NCI-H1436 treated with DMSO at 0.1 percent for 48 hours (cell line): ENCODE data around the gene TMEM207.
"Not testable (repeated sequence)": the region's sequence is repeated elsewhere in the genome, so short reads cannot be mapped to it uniquely, and the experiment has no call there.

Experiments used
- DNase-seq: peaks from one replicate; lab custom pipeline; 2025; lab: John Stamatoyannopoulos, UW

TMEM207 gene

GRCh38 chr3:190449801-190450200, at the start of gene TMEM207:
Gene TMEM207, minus strand, starts transcription at chr3:190449901. Its CDS starts 92 bp downstream, at chr3:190449809.
- DNase-seq, result no peak

- no peak for DNase-seq
These were observed 49.4 kb upstream of the TMEM207 start for GRCh38 chr3:190499122-190499521.

DNA sequence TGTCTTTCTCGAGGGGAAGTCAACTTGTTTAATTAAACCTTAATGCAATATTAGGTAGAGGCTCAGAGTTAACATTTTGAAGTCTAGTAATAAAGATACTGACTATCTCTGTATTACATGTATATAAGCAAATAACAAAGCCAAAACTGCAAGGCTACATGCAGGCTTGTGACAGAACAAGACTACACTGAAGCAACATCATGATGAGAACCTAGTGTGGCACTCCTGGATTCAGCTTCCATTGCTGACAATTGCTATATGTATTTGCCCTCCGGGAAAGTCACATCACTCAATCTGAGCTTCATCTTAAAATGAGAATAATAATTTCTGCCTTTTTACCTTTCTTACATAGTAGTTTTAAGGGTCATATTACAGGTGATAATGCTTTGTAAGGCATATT, 48.6 kb upstream of the TMEM207 start:
- no peak for DNase-seq

DNA sequence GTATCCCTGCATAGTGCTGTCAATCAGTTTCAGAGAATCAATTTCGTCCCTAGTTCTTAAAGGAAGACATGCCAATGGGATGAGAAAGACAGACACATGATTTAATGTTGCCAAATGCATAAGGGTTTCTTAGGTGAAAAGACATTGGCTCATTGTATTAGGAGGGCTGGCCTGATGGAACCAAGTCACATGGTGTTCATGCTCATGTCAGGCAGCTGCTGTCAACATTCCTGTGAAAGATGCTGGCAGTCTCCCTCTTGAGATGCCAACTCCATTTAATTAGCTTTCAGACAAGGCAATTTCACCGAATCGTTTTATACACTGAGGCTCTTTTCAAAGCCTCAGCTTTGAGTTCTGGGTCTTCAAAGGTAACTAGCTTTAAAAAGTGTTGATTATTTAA, 48.1 kb upstream of the TMEM207 start:
- no peak for DNase-seq

GRCh38 chr3:190496859-190497258, 47.2 kb upstream of the TMEM207 start:
- DNase-seq, result no peak

- no peak for DNase-seq
These were observed 46.1 kb upstream of the TMEM207 start for GRCh38 chr3:190495796-190496195.

- DNase-seq, result no peak
These were observed 45.7 kb upstream of the TMEM207 start for GRCh38 chr3:190495354-190495753.

GRCh38 chr3:190494907-190495306, 45.2 kb upstream of the TMEM207 start:
- DNase-seq, result no peak

DNA sequence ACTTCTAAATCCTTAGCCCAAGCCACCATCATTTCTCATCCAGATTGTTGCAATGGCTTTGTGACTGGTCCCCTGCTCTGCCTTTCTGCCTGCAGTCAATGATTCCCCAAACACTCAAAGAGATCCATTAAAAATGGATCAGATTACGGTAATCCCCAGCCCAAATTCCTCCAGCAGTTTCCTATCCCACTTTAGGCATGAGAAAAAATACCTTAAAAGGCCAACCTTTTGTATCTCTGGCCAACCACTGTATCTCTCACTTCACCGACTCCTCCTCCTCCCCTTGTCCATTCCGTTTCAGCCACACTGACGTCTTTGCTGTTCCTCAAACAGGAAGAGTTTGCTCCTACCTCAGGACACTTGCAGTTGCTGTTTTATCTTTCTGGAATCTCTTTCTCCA, 43.3 kb upstream of the TMEM207 start:
- DNase-seq, result no peak

- no peak for DNase-seq
These were observed 42.4 kb upstream of the TMEM207 start for GRCh38 chr3:190492129-190492528.

DNA sequence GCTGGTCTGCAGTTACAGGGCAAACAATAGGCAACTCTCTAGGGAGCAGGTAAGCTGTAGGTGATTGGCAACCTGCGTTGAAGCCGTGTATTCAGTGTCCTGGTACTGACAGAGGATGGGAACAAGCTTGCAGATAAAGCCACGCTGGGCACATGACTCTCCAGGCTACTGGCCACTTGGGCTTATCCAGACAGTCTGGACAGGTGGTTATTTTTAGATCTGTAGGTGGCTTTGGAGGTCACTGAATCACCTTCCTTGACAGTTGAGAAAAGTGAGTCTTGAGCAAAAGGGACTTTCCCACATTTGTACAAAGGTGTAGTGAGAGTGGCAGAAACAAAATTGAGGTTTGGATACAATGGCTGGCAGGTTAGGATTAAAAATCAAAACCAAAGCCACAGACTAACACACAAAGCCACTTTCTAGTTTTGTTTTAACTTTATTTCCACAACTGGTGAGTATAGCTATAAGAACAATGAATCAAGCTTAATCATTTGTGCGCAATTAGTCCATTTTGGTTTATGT, 41.9 kb upstream of the TMEM207 start:
- no peak for DNase-seq

DNA sequence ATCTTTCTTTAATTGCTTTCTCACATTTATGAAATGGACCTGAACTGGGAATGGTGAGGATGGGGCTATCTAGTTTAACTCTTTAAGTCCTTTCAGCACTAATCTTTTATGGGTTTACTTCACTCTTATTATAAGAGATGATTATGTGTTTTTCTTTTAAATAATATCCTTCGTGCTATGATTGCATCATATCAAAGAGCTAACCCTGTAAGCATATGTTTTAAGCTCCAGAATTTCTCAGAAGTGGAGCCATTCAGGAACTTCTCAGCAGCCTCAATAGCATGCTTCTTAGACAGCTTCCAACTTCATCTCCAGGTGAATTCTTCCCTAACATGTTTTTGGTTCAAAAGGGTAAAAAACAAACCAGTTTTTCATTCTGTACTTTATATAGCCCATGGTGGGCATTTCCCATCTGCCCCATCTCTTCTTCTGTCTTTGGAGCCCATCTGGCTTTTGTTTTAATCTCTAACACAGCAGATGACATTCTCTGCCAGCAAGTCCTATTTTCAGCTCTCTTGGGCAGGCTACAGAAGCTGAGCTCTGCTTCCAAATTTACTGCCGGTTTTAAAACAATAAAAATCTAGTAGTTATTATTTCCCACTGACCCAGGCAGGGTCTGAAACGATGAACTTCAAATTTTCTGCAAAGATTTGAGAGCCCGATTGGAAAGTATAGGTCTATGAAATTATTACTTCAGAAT, 37.4 kb upstream of the TMEM207 start:
- no peak for DNase-seq

DNA sequence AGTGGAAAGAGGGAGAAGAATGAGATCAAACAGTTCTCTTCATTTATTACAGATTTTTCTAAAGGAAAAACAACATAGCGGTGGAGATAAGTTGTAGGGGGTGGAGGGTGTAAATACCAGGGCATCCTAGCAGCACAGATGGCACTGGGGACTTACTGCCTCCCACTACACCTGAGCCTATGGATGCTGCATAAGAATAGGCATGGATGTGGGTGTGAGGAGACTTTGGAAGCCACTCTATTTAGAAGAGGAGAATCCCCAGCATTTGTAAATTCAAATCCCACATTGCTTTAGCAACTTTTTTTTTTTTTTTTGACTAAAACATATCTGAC, 36.8 kb upstream of the TMEM207 start:
- no peak for DNase-seq

- DNase-seq, result no peak
These were observed 36.3 kb upstream of the TMEM207 start for GRCh38 chr3:190485830-190486532.

DNA sequence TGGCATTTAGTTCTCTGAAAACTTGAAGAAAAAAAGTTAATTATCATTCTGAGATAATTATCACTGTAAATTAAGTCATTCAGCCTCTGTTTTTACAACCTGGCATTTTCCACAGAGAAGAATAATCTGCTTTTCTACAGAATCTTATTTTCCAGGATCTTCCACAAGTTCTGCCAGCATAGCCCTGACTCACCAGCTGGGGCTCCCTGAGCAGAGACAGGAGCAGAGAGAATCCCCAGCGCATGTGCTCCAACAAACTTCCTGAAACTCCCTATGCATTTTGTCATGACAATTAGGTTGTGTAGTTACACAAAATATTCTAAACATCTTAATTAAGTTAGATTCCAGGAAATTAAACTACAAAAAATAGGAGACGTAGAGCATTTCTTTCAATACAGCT, 32.1 kb upstream of the TMEM207 start:
- DNase-seq, result no peak

GRCh38 chr3:190473261-190473660, 23.6 kb upstream of the TMEM207 start:
- DNase-seq, result not testable (repeated sequence)

- no peak for DNase-seq
These were observed 18.2 kb upstream of the TMEM207 start for GRCh38 chr3:190467922-190468321.

DNA sequence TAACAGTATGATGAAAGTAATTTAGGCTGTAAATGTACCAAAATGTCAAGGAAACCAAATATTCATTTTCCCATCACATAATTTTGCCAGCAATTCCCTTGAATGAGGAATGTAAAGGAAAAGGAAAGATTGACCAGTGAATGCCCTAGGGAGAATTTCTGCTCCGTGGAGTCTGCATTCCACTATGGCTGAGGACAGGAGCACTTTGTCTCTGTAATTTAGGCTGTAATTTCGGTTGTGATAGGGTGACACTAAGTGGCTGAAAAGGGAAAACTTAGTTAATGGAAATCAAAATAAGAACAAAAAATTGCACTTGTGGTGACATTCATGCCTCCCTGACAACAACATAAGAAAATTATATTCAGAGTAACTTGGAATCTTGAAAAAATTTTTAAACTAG, 8.3 kb upstream of the TMEM207 start:
- no peak for DNase-seq

DNA sequence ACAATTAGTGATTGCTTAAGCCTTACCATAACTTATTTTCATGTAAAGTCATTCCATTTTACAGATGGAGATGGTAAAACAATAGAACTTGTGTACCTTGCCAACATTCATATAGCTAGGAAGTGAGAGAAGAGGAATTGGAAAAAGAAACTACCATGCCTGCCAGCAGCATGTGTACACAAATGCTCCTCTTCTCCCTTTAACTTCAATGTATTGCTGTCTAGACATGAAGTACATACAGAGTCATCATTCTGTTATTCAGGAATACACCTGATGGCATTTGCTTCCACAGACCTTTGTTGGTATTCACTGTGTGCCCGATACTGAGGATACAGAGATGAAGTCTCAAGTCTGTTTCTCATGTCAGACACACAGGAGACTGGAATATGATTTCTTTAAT, 7.1 kb upstream of the TMEM207 start:
- no peak for DNase-seq

DNA sequence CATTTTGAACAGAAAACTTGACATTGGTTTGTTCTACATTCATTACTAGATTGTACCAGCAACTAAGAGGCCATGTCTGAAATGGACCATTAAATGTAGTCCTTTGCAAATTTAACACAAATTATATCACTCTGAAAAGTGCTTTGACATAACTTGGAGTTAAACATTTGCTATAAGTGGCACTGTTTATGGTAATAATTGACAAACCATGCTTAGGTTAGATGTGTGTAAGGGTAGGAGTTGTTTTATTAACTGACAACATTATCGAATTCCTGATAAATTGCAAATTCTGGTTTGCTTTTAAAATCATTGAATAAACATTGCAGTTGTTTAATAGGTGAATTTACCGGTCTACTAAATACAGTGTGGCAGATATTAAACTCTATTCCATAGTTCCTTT, 6.1 kb upstream of the TMEM207 start:
- no peak for DNase-seq

- DNase-seq, result no peak
These were observed 1.4 kb downstream of the TMEM207 start for GRCh38 chr3:190448256-190448655.

DNA sequence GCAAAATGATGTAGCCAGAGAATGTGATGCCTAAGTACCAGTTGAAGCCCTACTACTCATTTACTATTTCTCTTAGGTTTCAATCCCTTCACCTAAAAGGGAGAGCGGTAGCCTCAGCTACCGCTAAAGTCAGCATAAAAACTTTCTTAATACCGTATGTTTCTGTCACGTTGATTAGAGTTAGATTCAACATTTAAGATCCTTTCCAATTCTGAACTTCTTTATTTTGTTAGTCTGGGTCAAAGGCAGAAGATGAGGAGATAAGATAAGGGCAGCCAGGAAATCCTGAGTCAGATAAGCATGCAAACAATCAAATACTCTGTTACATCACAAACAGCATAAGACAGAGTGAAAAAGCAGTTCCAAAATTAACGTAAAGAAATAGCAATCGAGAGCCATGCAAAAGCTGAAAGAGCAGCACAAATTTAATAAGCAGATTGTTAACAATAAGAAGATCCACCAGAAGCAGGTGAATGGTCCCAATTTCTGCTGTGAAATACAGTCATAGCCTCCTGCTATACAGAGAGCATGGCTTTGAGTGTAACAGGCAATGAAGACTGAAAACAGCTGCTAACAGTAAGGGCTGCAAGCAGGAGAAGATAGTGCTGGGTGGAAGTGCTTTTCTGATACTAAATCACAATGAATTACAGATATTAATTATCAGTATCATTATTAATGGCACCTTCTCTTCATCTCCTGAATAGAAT, 3.0 kb downstream of the TMEM207 start:
- DNase-seq, result no peak

GRCh38 chr3:190444576-190445145, 5.0 kb downstream of the TMEM207 start:
- no peak for DNase-seq
